Measurements from ENCODE around the gene MAPT.

The MAPT gene

GRCh38 chr17:45987706-45988105 is 93.4 kb downstream of the MAPT start:
- Histone ChIP-seq H3K27ac (ENCODE audit: low read depth, low read length) (no peak overlapping the region), H3K27me3 (ENCODE audit: control insufficient read depth in 1 of 2, insufficient read depth in 2 of 2, low read length in 2 of 2) (no peaks in the 10 kb centered on the region), H3K4me1 (ENCODE audit: insufficient read depth, low read length) (no peaks in the 10 kb centered on the region), H3K9ac (ENCODE audit: low read length) (no peak overlapping the region), H3K36me3 (ENCODE audit: insufficient read depth, low read length) (no peaks in the 10 kb centered on the region), H3K9me3 (ENCODE audit: low read length) (no peaks in the 10 kb centered on the region), H3K4me3 (ENCODE audit: low read depth in 1 of 2, low read length in 2 of 2) (no peak overlapping the region)

- no peaks in the 10 kb centered on the region for H3K36me3 ChIP-seq (ENCODE audit: insufficient read depth, low read length)
Measured at GRCh38 chr17:45989759-45990158, 95.4 kb downstream of the MAPT start.

GRCh38 chr17:45990886-45991285 is 96.5 kb downstream of the MAPT start:
- Histone ChIP-seq H3K4me1 (ENCODE audit: insufficient read depth, low read length) (no peaks in the 10 kb centered on the region), H3K9me3 (ENCODE audit: low read length) (no peaks in the 10 kb centered on the region), H3K27me3 (ENCODE audit: control insufficient read depth in 1 of 2, insufficient read depth in 2 of 2, low read length in 2 of 2) (no peaks in the 10 kb centered on the region), H3K36me3 (ENCODE audit: insufficient read depth, low read length) (no peaks in the 10 kb centered on the region), H3K9ac (ENCODE audit: low read length) (no peak overlapping the region), H3K27ac (ENCODE audit: low read depth, low read length) (no peak overlapping the region), H3K4me3 (ENCODE audit: low read depth in 1 of 2, low read length in 2 of 2) (no peak overlapping the region)

More at GRCh38 chr17:45989759-45990158, 95.4 kb downstream of the MAPT start:
- Histone ChIP-seq H3K4me3 (ENCODE audit: low read depth in 1 of 2, low read length in 2 of 2) (no peak overlapping the region), H3K27ac (ENCODE audit: low read depth, low read length) (no peak overlapping the region), H3K27me3 (ENCODE audit: control insufficient read depth in 1 of 2, insufficient read depth in 2 of 2, low read length in 2 of 2) (no peaks in the 10 kb centered on the region), H3K4me1 (ENCODE audit: insufficient read depth, low read length) (no peaks in the 10 kb centered on the region), H3K9me3 (ENCODE audit: low read length) (no peaks in the 10 kb centered on the region), H3K9ac (ENCODE audit: low read length) (no peak overlapping the region)

GRCh38 chr17:45991341-45991740 is 97.0 kb downstream of the MAPT start:
- Histone ChIP-seq H3K4me1 (ENCODE audit: insufficient read depth, low read length) (no peaks in the 10 kb centered on the region), H3K4me3 (ENCODE audit: low read depth in 1 of 2, low read length in 2 of 2) (no peak overlapping the region), H3K27me3 (ENCODE audit: control insufficient read depth in 1 of 2, insufficient read depth in 2 of 2, low read length in 2 of 2) (no peaks in the 10 kb centered on the region), H3K9me3 (ENCODE audit: low read length) (no peaks in the 10 kb centered on the region), H3K9ac (ENCODE audit: low read length) (no peak overlapping the region), H3K36me3 (ENCODE audit: insufficient read depth, low read length) (no peaks in the 10 kb centered on the region), H3K27ac (ENCODE audit: low read depth, low read length) (no peak overlapping the region)

GRCh38 chr17:45992175-45992574 is 97.8 kb downstream of the MAPT start:
- no peaks in the 10 kb centered on the region for H3K9me3 ChIP-seq (ENCODE audit: low read length)
- no peaks in the 10 kb centered on the region for H3K27me3 ChIP-seq (ENCODE audit: control insufficient read depth in 1 of 2, insufficient read depth in 2 of 2, low read length in 2 of 2)
- no peak overlapping the region for H3K4me3 ChIP-seq (ENCODE audit: low read depth in 1 of 2, low read length in 2 of 2)
- H3K36me3 ChIP-seq (ENCODE audit: insufficient read depth, low read length): no peaks in the 10 kb centered on the region
- H3K9ac ChIP-seq (ENCODE audit: low read length): no peak overlapping the region
- H3K4me1 ChIP-seq (ENCODE audit: insufficient read depth, low read length): no peaks in the 10 kb centered on the region
- H3K27ac ChIP-seq (ENCODE audit: low read depth, low read length): no peak overlapping the region

- H3K4me1 ChIP-seq (ENCODE audit: insufficient read depth, low read length): no peaks in the 10 kb centered on the region
- no peak overlapping the region for H3K27ac ChIP-seq (ENCODE audit: low read depth, low read length)
- H3K9me3 ChIP-seq (ENCODE audit: low read length): no peaks in the 10 kb centered on the region
- no peaks in the 10 kb centered on the region for H3K36me3 ChIP-seq (ENCODE audit: insufficient read depth, low read length)
- no peak overlapping the region for H3K4me3 ChIP-seq (ENCODE audit: low read depth in 1 of 2, low read length in 2 of 2)
- H3K27me3 ChIP-seq (ENCODE audit: control insufficient read depth in 1 of 2, insufficient read depth in 2 of 2, low read length in 2 of 2): no peaks in the 10 kb centered on the region
- H3K9ac ChIP-seq (ENCODE audit: low read length): no peak overlapping the region
Measured at GRCh38 chr17:45992904-45993303, 98.5 kb downstream of the MAPT start.

- no peaks in the 10 kb centered on the region for H3K36me3 ChIP-seq (ENCODE audit: insufficient read depth, low read length)
- H3K27ac ChIP-seq (ENCODE audit: low read depth, low read length): no peak overlapping the region
- no peaks in the 10 kb centered on the region for H3K9me3 ChIP-seq (ENCODE audit: low read length)
- H3K27me3 ChIP-seq (ENCODE audit: control insufficient read depth in 1 of 2, insufficient read depth in 2 of 2, low read length in 2 of 2): no peaks in the 10 kb centered on the region
- H3K4me1 ChIP-seq (ENCODE audit: insufficient read depth, low read length): no peaks in the 10 kb centered on the region
- H3K9ac ChIP-seq (ENCODE audit: low read length): no peak overlapping the region
- H3K4me3 ChIP-seq (ENCODE audit: low read depth in 1 of 2, low read length in 2 of 2): no peak overlapping the region
Measured at GRCh38 chr17:45993962-45994627, 99.7 kb downstream of the MAPT start.

GRCh38 chr17:45994987-45995386 is 100.6 kb downstream of the MAPT start:
- no peaks in the 10 kb centered on the region for H3K9me3 ChIP-seq (ENCODE audit: low read length)
- H3K27me3 ChIP-seq (ENCODE audit: control insufficient read depth in 1 of 2, insufficient read depth in 2 of 2, low read length in 2 of 2): no peaks in the 10 kb centered on the region
- no peak overlapping the region for H3K9ac ChIP-seq (ENCODE audit: low read length)
- H3K27ac ChIP-seq (ENCODE audit: low read depth, low read length): no peak overlapping the region
- H3K36me3 ChIP-seq (ENCODE audit: insufficient read depth, low read length): no peaks in the 10 kb centered on the region
- no peaks in the 10 kb centered on the region for H3K4me1 ChIP-seq (ENCODE audit: insufficient read depth, low read length)
- no peak overlapping the region for H3K4me3 ChIP-seq (ENCODE audit: low read depth in 1 of 2, low read length in 2 of 2)

- Histone ChIP-seq H3K4me1 (ENCODE audit: insufficient read depth, low read length) (no peaks in the 10 kb centered on the region), H3K36me3 (ENCODE audit: insufficient read depth, low read length) (no peaks in the 10 kb centered on the region), H3K9ac (ENCODE audit: low read length) (no peak overlapping the region), H3K27ac (ENCODE audit: low read depth, low read length) (no peak overlapping the region), H3K9me3 (ENCODE audit: low read length) (no peaks in the 10 kb centered on the region), H3K27me3 (ENCODE audit: control insufficient read depth in 1 of 2, insufficient read depth in 2 of 2, low read length in 2 of 2) (no peaks in the 10 kb centered on the region), H3K4me3 (ENCODE audit: low read depth in 1 of 2, low read length in 2 of 2) (no peak overlapping the region)
Measured at GRCh38 chr17:45995627-45996270, 101.4 kb downstream of the MAPT start.

GRCh38 chr17:45996282-45996937 is 102.1 kb downstream of the MAPT start:
- H3K4me3 ChIP-seq (ENCODE audit: low read depth in 1 of 2, low read length in 2 of 2): no peak overlapping the region
- no peak overlapping the region for H3K9ac ChIP-seq (ENCODE audit: low read length)
- H3K27me3 ChIP-seq (ENCODE audit: control insufficient read depth in 1 of 2, insufficient read depth in 2 of 2, low read length in 2 of 2): no peaks in the 10 kb centered on the region
- no peak overlapping the region for H3K27ac ChIP-seq (ENCODE audit: low read depth, low read length)
- no peaks in the 10 kb centered on the region for H3K4me1 ChIP-seq (ENCODE audit: insufficient read depth, low read length)
- H3K36me3 ChIP-seq (ENCODE audit: insufficient read depth, low read length): no peaks in the 10 kb centered on the region
- H3K9me3 ChIP-seq (ENCODE audit: low read length): no peaks in the 10 kb centered on the region

GRCh38 chr17:45997166-45997565 is 102.8 kb downstream of the MAPT start:
- Histone ChIP-seq H3K36me3 (ENCODE audit: insufficient read depth, low read length) (no peaks in the 10 kb centered on the region), H3K4me1 (ENCODE audit: insufficient read depth, low read length) (no peaks in the 10 kb centered on the region), H3K27me3 (ENCODE audit: control insufficient read depth in 1 of 2, insufficient read depth in 2 of 2, low read length in 2 of 2) (no peaks in the 10 kb centered on the region), H3K9ac (ENCODE audit: low read length) (no peak overlapping the region), H3K9me3 (ENCODE audit: low read length) (no peaks in the 10 kb centered on the region), H3K4me3 (ENCODE audit: low read depth in 1 of 2, low read length in 2 of 2) (no peak overlapping the region), H3K27ac (ENCODE audit: low read depth, low read length) (no peak overlapping the region)
